HepG2 (cell line): ENCODE data around the gene PRRT2. TPM values are rescaled to one million over a fixed set of nuclear protein-coding genes. Genes with fewer than 3 reads are reported as not detected.
A peak's percentile ranks its signal among the peaks of the same experiment; 100 is the strongest.

Experiments used
- CHD2 ChIP-seq: IDR thresholded peaks from 2 replicates; pipeline ENCODE4 v1.6.1; 2011; ENCODE audit warnings: low read depth, low read length, improper control_type of control experiment
- PTBP1 ChIP-seq: fragments of 200-400 bp; formaldehyde crosslinking; IDR thresholded peaks from 2 replicates; pipeline ENCODE4 v1.6.1; 2018; ENCODE audit warnings: low read length, low read depth; ENCODE audit not compliant: poor library complexity, severe bottlenecking
- RARG ChIP-seq: sonication (generic); formaldehyde crosslinking; IDR thresholded peaks from 2 replicates; pipeline ENCODE4 v1.4.0; 2020; ENCODE audit warnings: low read depth, mild to moderate bottlenecking, missing genetic modification reagents
- REPIN1 ChIP-seq: sonication (generic); formaldehyde crosslinking; IDR thresholded peaks from 2 replicates; pipeline ENCODE4 v1.8.0; 2022; ENCODE audit warnings: missing genetic modification reagents, low read depth, mild to moderate bottlenecking, borderline replicate concordance
- SMAD3 ChIP-seq: sonication (generic); formaldehyde crosslinking; IDR thresholded peaks from 2 replicates; pipeline ENCODE4 v1.4.0; 2020; ENCODE audit warnings: missing genetic modification reagents
- ZNF160 ChIP-seq: sonication (generic); formaldehyde crosslinking; IDR thresholded peaks from 2 replicates; pipeline ENCODE4 v1.8.0; 2022; ENCODE audit warnings: mild to moderate bottlenecking, inconsistent platforms, missing genetic modification reagents
- ZNF251 ChIP-seq: sonication (generic); formaldehyde crosslinking; IDR thresholded peaks from 2 replicates; pipeline ENCODE4 v1.9.0; 2021; ENCODE audit warnings: mild to moderate bottlenecking, missing genetic modification reagents
- ZNF567 ChIP-seq: sonication (generic); formaldehyde crosslinking; IDR thresholded peaks from 2 replicates; pipeline ENCODE4 v1.8.1; 2023; ENCODE audit warnings: mild to moderate bottlenecking, missing genetic modification reagents, borderline replicate concordance
- polyA plus RNA-seq, 8 experiments: library from polyadenylated mRNA; depleted of rRNA in 3 of 8; stranded (reverse) in 7 of 8; unstranded in 1 of 8; fragments of >200 nt; fragmentation: Illumina TruSeq in 4 of 8; extraction: Trizol in 4 of 8; gene quantifications; 2 replicates each; pipeline versions ENCODE4 v1.2.1 to v1.2.3, GENCODE V29; 2011 to 2016; ENCODE audit warnings: low read depth in 4 of 8, missing spikeins in 1 of 8, mixed read lengths in 1 of 8; ENCODE audit not compliant: insufficient read depth in 1 of 8
- total RNA-seq, 5 experiments: library from RNA; depleted of rRNA; stranded (reverse); fragments of >200 nt; fragmentation: Illumina TruSeq; extraction: Trizol; gene quantifications; 2 replicates each; pipeline ENCODE4 v1.2.3, GENCODE V29; 2016; ENCODE audit warnings: low read depth in 1 of 5
- TF ChIP-seq, protein P1 (sequence below): IDR thresholded peaks from 2 replicates; pipeline ENCODE4 v1.6.1; 2016; ENCODE audit warnings: control low read depth
- TF ChIP-seq, protein P2 (sequence below): sonication (generic); formaldehyde crosslinking; IDR thresholded peaks from one replicate; pipeline ENCODE4 v1.5.1; 2020; ENCODE audit warnings: mild to moderate bottlenecking, missing genetic modification reagents; ENCODE audit errors: not compliant biosample characterization
- TF ChIP-seq, protein P3 (sequence below): sonication (generic); formaldehyde crosslinking; IDR thresholded peaks from 2 replicates; pipeline ENCODE4 v1.4.0; 2020; ENCODE audit warnings: mild to moderate bottlenecking, missing genetic modification reagents
- TF ChIP-seq, protein P4 (sequence below): sonication (generic); formaldehyde crosslinking; IDR thresholded peaks from 2 replicates; pipeline ENCODE4 v1.5.1; 2020; ENCODE audit warnings: missing genetic modification reagents, mild to moderate bottlenecking, borderline replicate concordance
- TF ChIP-seq, protein P5 (sequence below): IDR thresholded peaks from 2 replicates; pipeline ENCODE4 v1.6.1; 2016; ENCODE audit warnings: low read depth, control low read depth

Gene PRRT2
- total and polyA plus RNA-seq, 2 of the 13 experiments (the other 11 are each of a cell fraction or from before 2014, with no cell fraction given), result 0.51 to 1.1 TPM

DNA sequence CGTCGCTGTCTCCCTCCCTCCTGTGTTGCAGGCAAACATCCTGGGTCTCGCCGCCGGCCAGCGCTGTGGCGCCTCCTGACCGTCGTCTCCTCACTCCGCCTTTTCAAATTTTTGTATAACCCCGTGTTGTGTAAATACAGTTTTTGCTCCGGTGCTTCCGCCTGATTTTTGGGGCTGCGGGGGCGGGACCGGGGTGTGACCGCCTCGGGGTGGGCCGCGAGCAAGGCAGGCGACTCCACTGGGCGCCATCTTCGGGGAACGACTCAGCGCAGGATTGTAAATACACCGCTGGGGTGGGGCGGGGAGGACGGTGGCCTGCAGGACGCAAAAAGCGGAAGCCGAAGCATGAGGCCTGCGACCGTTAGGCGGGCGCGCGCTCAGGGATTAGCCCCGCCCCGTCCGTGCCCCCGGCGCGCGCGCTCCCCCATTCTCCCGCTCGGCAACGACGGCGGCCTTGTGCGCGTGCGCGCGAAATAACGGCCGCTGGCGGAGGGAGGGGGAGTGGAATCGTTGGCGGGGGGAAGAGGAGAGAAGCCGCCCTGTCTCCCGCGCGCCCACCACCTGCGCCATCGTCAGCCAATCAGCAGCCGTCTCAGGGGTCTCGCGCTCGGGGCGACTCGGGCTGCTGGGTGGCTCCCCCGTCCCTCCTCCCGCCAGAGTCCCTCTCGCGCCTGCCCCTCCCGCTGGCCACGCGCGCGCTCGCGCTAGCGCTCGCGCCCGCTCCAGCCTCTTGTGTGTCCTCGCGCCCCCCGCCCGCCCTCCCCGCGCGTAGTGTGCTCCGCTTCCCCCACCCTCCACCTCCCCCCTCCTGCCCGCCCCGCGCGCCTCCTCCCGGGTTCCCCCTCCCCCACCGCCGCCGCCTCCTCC, 6.5 kb upstream of the PRRT2 start (continued):
- TF ChIP-seq, protein P1, sequence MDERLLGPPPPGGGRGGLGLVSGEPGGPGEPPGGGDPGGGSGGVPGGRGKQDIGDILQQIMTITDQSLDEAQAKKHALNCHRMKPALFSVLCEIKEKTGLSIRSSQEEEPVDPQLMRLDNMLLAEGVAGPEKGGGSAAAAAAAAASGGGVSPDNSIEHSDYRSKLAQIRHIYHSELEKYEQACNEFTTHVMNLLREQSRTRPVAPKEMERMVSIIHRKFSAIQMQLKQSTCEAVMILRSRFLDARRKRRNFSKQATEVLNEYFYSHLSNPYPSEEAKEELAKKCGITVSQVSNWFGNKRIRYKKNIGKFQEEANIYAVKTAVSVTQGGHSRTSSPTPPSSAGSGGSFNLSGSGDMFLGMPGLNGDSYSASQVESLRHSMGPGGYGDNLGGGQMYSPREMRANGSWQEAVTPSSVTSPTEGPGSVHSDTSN (CRISPR knock-in tag), result no peak
- peak; percentile 97 for TF ChIP-seq SMAD3
- TF ChIP-seq, protein P2, sequence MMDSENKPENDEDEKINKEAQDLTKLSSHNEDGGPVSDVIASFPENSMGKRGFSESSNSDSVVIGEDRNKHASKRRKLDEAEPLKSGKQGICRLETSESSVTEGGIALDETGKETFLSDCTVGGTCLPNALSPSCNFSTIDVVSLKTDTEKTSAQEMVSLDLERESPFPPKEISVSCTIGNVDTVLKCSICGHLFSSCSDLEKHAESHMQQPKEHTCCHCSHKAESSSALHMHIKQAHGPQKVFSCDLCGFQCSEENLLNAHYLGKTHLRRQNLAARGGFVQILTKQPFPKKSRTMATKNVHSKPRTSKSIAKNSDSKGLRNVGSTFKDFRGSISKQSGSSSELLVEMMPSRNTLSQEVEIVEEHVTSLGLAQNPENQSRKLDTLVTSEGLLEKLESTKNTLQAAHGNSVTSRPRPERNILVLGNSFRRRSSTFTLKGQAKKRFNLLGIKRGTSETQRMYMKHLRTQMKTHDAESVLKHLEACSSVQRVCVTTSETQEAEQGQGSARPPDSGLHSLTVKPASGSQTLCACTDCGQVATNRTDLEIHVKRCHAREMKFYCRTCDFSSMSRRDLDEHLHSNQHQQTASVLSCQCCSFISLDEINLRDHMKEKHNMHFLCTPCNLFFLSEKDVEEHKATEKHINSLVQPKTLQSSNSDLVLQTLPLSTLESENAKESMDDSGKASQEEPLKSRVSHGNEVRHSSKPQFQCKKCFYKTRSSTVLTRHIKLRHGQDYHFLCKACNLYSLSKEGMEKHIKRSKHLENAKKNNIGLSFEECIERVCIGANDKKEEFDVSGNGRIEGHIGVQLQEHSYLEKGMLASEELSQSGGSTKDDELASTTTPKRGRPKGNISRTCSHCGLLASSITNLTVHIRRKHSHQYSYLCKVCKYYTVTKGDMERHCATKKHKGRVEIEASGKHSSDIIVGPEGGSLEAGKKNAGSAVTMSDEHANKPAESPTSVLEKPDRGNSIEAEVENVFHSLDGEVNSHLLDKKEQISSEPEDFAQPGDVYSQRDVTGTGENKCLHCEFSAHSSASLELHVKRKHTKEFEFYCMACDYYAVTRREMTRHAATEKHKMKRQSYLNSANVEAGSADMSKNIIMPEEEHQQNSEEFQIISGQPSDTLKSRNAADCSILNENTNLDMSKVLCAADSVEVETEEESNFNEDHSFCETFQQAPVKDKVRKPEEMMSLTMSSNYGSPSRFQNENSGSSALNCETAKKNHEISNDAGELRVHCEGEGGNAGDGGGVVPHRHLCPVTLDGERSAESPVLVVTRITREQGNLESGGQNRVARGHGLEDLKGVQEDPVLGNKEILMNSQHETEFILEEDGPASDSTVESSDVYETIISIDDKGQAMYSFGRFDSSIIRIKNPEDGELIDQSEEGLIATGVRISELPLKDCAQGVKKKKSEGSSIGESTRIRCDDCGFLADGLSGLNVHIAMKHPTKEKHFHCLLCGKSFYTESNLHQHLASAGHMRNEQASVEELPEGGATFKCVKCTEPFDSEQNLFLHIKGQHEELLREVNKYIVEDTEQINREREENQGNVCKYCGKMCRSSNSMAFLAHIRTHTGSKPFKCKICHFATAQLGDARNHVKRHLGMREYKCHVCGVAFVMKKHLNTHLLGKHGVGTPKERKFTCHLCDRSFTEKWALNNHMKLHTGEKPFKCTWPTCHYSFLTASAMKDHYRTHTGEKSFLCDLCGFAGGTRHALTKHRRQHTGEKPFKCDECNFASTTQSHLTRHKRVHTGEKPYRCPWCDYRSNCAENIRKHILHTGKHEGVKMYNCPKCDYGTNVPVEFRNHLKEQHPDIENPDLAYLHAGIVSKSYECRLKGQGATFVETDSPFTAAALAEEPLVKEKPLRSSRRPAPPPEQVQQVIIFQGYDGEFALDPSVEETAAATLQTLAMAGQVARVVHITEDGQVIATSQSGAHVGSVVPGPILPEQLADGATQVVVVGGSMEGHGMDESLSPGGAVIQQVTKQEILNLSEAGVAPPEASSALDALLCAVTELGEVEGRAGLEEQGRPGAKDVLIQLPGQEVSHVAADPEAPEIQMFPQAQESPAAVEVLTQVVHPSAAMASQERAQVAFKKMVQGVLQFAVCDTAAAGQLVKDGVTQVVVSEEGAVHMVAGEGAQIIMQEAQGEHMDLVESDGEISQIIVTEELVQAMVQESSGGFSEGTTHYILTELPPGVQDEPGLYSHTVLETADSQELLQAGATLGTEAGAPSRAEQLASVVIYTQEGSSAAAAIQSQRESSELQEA, result peak; percentile 97
- no peak for TF ChIP-seq PTBP1
- peak; percentile 99 for TF ChIP-seq REPIN1 (CRISPR knock-in tag)
- TF ChIP-seq CHD2, result peak; percentile 44
- no peak for TF ChIP-seq ZNF251 (CRISPR knock-in tag)
- no peak; the same call in 1 of the 2 replicates for TF ChIP-seq RARG
- TF ChIP-seq, protein P3, sequence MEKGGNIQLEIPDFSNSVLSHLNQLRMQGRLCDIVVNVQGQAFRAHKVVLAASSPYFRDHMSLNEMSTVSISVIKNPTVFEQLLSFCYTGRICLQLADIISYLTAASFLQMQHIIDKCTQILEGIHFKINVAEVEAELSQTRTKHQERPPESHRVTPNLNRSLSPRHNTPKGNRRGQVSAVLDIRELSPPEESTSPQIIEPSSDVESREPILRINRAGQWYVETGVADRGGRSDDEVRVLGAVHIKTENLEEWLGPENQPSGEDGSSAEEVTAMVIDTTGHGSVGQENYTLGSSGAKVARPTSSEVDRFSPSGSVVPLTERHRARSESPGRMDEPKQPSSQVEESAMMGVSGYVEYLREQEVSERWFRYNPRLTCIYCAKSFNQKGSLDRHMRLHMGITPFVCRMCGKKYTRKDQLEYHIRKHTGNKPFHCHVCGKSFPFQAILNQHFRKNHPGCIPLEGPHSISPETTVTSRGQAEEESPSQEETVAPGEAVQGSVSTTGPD (CRISPR knock-in tag), result no peak
- TF ChIP-seq ZNF567 (CRISPR knock-in tag), result peak; percentile 60; the same call in 1 of the 2 replicates
- TF ChIP-seq, protein P4, sequence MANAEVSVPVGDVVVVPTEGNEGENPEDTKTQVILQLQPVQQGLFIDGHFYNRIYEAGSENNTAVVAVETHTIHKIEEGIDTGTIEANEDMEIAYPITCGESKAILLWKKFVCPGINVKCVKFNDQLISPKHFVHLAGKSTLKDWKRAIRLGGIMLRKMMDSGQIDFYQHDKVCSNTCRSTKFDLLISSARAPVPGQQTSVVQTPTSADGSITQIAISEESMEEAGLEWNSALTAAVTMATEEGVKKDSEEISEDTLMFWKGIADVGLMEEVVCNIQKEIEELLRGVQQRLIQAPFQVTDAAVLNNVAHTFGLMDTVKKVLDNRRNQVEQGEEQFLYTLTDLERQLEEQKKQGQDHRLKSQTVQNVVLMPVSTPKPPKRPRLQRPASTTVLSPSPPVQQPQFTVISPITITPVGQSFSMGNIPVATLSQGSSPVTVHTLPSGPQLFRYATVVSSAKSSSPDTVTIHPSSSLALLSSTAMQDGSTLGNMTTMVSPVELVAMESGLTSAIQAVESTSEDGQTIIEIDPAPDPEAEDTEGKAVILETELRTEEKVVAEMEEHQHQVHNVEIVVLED, result peak; percentile 91
- TF ChIP-seq, protein P5, sequence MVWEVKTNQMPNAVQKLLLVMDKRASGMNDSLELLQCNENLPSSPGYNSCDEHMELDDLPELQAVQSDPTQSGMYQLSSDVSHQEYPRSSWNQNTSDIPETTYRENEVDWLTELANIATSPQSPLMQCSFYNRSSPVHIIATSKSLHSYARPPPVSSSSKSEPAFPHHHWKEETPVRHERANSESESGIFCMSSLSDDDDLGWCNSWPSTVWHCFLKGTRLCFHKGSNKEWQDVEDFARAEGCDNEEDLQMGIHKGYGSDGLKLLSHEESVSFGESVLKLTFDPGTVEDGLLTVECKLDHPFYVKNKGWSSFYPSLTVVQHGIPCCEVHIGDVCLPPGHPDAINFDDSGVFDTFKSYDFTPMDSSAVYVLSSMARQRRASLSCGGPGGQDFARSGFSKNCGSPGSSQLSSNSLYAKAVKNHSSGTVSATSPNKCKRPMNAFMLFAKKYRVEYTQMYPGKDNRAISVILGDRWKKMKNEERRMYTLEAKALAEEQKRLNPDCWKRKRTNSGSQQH, result peak; percentile 90; the same call in 1 of the 2 replicates
- peak; percentile 61; the same call in 1 of the 2 replicates for TF ChIP-seq ZNF160 (CRISPR knock-in tag)
